Fibroblast of peridontal ligament (primary cell): ENCODE results near the gene TRIM64.
"Not testable (repeated sequence)": the region's sequence is repeated elsewhere in the genome, so short reads cannot be mapped to it uniquely, and the experiment has no call there.

Experiments
- DNase-seq: peaks from one replicate; pipeline ENCODE4 v3.0.0-alpha.2; 2010; ENCODE audit errors: extremely low read depth

The TRIM64 gene

GRCh38 chr11:89965737-89966136, at the start of gene TRIM64:
Gene TRIM64, plus strand, starts transcription at chr11:89966037. Its CDS starts 2,467 bp downstream, at chr11:89968504.
- not testable (repeated sequence) for DNase-seq

- DNase-seq: no peak
Observed at GRCh38 chr11:89922195-89922660, 43.6 kb upstream of the TRIM64 start, which contains the start of gene TRIM49D1. Gene TRIM49D1, minus strand, starts transcription at chr11:89922245. Its CDS starts 4,535 bp downstream, at chr11:89917710.

- DNase-seq: not testable (repeated sequence)
Observed at GRCh38 chr11:89923764-89924163, 42.1 kb upstream of the TRIM64 start, which contains the start of gene TRIM49D2. Gene TRIM49D2, plus strand, starts transcription at chr11:89924064. Its CDS starts 2,698 bp downstream, at chr11:89926762.

- not testable (repeated sequence) for DNase-seq
Observed at GRCh38 chr11:89960833-89961232, 5.0 kb upstream of the TRIM64 start.
